Keratinocyte (primary cell): Measurements from ENCODE around the gene C5AR1.

Experiments used
- CTCF ChIP-seq, 3 experiments: IDR thresholded peaks in 1 of 3; conservative IDR thresholded peaks in 1 of 3; optimal IDR thresholded peaks in 1 of 3; 2 replicates in 2 of 3; 3 replicates in 1 of 3; pipeline versions ENCODE3 to v1.5.1; 2011; ENCODE audit warnings: low read length in 3 of 3, mild to moderate bottlenecking in 3 of 3, moderate library complexity in 2 of 3, control low read depth in 1 of 3, inconsistent platforms in 1 of 3; ENCODE audit not compliant: insufficient read depth in 2 of 3; ENCODE audit errors: extremely low read depth in 1 of 3
- EZH2 ChIP-seq: IDR thresholded peaks from one replicate; pipeline ENCODE4 v1.6.1; 2012; ENCODE audit warnings: inconsistent platforms, mild to moderate bottlenecking, low read length, moderate library complexity

GRCh38 chr19:47351548-47351947 lies 41.9 kb downstream of the C5AR1 start:
- no peak for TF ChIP-seq CTCF (optimal IDR thresholded peaks at IDR 0.05 in 1 of 3, IDR thresholded peaks at IDR 0.05 in 1 of 3, conservative IDR thresholded peaks at IDR 0.05 in 1 of 3; ENCODE audit: extremely low read depth in 1 of 3, insufficient read depth in 2 of 3, low read length in 3 of 3)
- no peak for TF ChIP-seq EZH2
